HEK293 (cell line): ENCODE data around the gene MPPED2.

ENCODE experiments used
- CTCF ChIP-seq: fragments of 450-650 bp; formaldehyde crosslinking; IDR thresholded peaks from 2 replicates; pipeline ENCODE4 v1.5.1; 2016; ENCODE audit warnings: missing biosample characterization, missing genetic modification characterization
- GFI1B ChIP-seq: fragments of 450-650 bp; formaldehyde crosslinking; IDR thresholded peaks from 2 replicates; pipeline ENCODE4 v1.5.1; 2016; ENCODE audit warnings: missing biosample characterization, missing genetic modification characterization
- REPIN1 ChIP-seq: fragments of 450-650 bp; formaldehyde crosslinking; IDR thresholded peaks from 2 replicates; pipeline ENCODE4 v1.5.1; 2017; ENCODE audit warnings: missing biosample characterization, missing genetic modification characterization, low read depth
- YY1 ChIP-seq: fragments of 450-650 bp; formaldehyde crosslinking; IDR thresholded peaks from 2 replicates; pipeline ENCODE4 v1.5.1; 2018; ENCODE audit warnings: missing biosample characterization, missing genetic modification characterization
- ZNF138 ChIP-seq: fragments of 450-650 bp; formaldehyde crosslinking; IDR thresholded peaks from 2 replicates; pipeline ENCODE4 v1.5.1; 2016; ENCODE audit warnings: missing biosample characterization, missing genetic modification characterization, borderline replicate concordance
- ZNF221 ChIP-seq: fragments of 450-650 bp; formaldehyde crosslinking; IDR thresholded peaks from 2 replicates; pipeline ENCODE4 v1.5.1; 2017; ENCODE audit warnings: missing biosample characterization, missing genetic modification characterization, borderline replicate concordance
- ZNF830 ChIP-seq: fragments of 450-650 bp; IDR thresholded peaks from 2 replicates; pipeline ENCODE4 v1.5.0; 2018; ENCODE audit warnings: missing biosample characterization, missing genetic modification characterization, low read depth, mild to moderate bottlenecking, moderate library complexity
- ZSCAN23 ChIP-seq: fragments of 450-650 bp; formaldehyde crosslinking; IDR thresholded peaks from 2 replicates; pipeline ENCODE4 v1.5.1; 2016; ENCODE audit warnings: missing biosample characterization, missing genetic modification characterization

- TF ChIP-seq CTCF, result no peak
- no peak for TF ChIP-seq GFI1B (tag by site-specific recombination)
- TF ChIP-seq YY1, result no peak
- TF ChIP-seq REPIN1, result no peak
- no peak for TF ChIP-seq ZNF830 (tag by site-specific recombination)
- no peak for TF ChIP-seq ZSCAN23 (tag by site-specific recombination)
- TF ChIP-seq ZNF138 (tag by site-specific recombination), result no peak
- no peak for TF ChIP-seq ZNF221 (tag by site-specific recombination)
These were observed 5.6 kb downstream of the MPPED2 start for GRCh38 chr11:30580573-30580972.
